GM21576 (cell line): ENCODE results near the gene POMGNT1.
A peak's percentile ranks its signal among the peaks of the same experiment; 100 is the strongest.

ENCODE experiments used
- ATAC-seq: cut with Tn5 transposase; IDR thresholded peaks from one replicate; pipeline ENCODE4 v1.9.1; 2021; ENCODE audit warnings: mild to moderate bottlenecking, moderate library complexity; ENCODE audit not compliant: unreplicated experiment

Gene POMGNT1

DNA sequence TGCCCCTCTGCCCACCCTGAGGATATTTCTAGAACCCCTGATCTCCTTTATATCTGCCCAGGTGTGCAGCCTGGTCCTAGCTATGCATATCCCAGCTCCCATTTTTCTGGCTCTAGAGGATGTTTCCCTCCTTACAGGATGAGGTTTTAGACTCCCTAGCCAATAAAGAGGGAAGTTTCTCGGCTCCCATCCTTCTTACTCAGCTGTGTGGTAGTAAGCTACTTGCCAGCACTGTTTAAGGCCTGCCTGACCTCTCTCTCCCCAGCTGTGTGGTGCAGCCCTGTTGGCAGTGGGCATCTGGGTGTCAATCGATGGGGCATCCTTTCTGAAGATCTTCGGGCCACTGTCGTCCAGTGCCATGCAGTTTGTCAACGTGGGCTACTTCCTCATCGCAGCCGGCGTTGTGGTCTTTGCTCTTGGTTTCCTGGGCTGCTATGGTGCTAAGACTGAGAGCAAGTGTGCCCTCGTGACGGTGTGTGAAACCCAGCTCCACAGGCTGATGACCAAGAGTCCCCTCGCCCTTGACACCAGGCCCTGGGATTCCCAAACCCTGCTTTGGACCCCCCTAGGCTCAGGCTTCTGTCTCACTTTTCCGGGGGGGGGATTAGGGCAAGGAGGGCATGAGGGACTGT is 14.2 kb downstream of the POMGNT1 start:
- peak; percentile 48 for ATAC-seq

DNA sequence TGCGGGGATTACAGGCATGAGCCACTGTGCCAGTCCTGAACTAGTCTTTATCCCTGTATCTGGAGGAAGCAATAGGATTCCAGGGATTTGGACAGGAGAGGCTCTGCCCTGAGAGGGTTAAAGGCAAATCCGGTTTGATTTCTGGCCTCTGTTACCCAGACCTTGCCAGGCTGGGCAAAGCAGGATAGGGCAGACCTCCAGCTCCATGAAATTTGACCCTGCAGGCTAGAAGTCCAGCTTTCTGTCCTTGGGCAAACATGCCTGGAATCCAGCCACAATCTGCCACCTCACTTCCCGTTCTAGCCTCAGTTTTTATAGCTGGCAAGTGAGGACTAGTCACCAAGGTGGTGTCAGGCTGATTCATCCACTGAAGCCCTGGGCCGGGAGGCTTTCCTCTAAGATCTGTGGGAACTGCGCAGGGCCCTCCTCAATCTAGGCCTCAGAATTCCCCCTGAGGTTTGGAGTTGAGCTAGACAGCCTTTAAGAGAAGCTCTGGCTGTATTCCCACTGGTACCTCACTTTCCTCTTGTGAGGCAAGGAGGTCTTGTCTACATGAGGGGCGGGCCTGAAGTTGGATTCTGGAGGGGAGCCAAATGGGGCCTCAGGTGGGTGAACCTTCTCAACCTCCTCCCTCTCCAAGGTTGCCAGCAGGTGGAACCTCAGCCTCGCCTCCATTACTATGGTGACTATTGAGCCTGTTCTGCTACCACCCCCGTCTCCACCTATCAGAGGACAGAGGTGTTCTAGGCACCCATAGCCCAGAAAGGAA is 15.0 kb downstream of the POMGNT1 start:
- ATAC-seq, result no peak

DNA sequence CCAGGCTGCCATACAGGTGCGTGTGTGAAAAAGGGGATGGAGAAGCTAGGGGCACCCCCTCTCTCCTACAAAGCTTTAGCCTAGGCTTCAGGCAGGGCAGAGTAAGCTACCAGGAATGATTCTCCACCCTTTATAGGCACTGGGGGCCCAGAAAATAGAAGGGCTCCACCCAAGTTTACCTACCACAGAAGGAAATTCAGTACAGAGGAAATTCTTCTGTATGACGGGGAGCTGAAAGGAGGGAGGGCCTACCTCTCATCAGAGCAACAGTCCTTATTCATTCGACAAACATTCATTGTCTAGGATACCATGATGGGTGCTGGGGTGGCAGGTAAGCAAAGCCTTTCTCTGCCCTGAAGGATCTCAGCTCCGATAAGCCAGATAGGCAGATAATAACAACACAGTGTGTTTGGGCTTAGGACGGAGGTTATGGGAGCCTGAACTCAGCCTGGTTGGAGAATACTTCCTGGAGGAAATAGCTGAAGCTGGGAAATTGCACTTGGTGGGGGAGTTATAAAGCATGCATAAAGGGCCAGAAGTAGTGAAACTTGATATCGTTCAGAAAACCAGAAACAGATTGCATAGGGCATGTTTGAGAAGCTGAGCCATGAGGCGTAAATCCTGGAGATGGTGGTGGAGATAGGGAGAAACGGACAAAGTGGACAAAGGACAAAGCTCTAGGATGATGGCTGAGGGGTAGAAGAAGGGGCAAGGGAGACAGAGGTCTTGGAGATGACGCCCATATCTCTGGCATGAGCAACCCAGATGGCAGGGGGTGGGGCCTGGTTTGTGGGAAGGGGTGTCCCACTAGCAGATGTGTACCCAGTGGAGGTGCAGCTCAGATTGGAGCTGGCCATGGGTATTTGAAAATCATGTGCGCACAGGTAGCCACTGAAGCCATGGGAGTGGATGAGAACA is 16.6 kb downstream of the POMGNT1 start:
- no peak for ATAC-seq

DNA sequence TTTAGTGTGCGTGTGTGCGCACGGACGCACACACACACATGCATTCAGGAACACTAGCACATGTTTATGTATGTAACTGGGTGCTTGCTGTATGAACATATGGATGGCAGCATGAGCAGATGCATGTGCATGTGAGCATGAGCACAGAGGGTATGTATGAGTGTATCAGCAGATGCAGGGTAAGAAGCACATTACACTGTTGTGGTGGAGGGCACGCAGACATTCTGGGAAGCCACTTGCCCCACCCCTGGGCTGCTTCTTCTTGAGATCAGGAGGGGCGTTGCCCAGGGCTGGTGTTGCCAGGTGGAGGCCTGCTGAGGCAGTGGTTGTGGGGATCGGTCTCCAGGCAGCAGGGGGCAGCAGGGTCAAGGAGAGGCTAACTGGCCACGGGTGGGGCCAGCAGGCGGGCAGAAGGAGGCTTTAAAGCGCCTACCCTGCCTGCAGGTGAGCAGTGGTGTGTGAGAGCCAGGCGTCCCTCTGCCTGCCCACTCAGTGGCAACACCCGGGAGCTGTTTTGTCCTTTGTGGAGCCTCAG is 18.1 kb downstream of the POMGNT1 start:
- ATAC-seq, result no peak

DNA sequence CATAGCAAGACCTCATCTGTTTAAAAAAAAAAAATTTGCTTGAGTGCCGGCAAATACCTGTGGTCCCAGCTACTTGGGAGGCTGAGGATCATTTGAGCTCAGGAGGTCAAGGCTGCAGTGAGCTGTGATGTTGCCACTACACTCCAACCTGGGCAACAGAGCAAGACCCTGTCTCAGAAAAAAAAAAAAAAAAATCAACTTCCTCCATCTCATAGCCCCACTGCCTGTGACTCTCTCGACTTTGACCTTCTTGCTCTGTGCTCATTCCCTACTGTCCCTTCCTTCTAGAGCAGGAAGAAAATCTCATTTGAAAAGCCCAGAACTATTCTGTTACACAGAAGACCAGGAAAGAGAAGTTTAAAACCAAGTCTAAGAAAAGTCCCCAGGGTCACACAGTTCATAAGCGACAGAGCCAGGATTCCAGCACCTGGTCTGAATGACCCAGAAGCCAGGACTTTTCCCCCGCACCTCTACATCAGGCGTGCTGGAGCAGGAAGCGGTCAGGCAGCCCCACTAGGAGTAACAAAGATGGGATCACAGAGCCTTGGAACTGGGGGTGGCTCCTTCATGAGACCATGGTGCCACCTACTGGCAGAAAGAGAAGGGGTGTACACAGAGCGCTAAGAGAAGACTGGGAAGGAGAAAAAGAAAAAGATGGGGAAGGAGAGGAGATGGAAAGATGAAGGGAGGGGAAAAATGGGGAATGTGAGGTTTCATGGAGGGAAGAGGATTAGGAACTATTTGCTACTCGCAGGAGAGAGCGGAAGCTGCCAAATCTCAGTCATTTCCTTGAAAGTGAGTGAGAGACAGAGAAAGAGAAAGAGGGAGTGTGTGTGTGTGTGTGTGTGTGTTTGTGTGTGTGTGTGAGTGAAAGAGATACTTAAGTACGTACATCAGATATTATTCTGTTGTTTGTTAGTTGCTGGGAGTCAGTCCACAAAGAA is 18.8 kb downstream of the POMGNT1 start:
- no peak for ATAC-seq

DNA sequence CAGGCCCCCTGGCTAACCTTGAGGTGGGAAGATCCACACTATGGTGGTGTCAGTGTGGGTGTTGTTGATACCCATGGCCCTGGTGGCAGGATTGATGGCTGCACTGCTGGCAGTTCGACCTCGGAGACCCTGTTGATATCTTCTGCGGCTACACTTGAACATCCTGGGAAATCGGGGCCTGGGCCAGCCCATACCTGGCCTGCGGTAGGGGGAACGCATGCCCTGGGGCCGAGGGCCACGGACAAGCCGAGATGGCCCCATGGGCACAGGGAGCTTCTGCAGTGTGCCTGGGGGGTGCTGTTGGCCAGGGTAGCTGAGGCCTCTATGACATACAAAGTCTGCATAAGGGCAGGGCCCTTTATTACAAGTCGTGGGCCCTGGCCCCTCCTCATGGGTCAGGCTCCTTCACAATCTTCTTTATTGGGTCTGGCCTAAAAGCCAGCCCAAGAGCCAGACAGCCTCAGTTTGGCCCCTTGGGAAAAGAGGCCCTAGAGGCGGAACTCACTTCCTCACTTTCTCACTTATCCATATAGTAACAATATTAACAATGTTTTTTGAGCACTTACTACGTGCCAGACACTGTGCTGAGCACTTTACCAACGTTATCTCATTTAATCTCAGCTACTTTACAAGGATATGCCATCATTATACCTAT is 21.9 kb downstream of the POMGNT1 start, which contains the start of gene P3R3URF:
Gene P3R3URF, minus strand, starts transcription at position 278 of the 655 bp plus-strand sequence. Its CDS starts 17 bp downstream, at position 261.
- ATAC-seq, result no peak

DNA sequence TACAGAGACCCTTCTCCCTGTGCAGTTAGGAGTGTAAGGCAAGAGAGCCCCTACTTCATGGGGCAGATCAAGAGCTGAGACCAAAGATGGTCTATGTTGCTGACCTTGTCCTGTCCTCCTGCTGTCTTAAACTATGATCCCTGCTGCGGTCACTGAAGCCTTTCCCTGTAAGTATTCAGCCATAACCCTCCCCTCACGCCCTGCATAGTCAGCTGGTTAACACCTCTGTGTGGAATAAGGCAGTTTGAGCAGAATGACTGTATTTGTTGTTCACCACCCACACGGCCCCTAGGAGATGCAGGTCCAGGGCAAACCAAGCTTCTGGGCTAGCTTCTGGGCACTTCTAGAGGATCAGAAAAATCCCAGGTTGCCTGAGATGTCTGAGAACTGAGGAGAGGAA is 23.0 kb downstream of the POMGNT1 start:
- no peak for ATAC-seq

DNA sequence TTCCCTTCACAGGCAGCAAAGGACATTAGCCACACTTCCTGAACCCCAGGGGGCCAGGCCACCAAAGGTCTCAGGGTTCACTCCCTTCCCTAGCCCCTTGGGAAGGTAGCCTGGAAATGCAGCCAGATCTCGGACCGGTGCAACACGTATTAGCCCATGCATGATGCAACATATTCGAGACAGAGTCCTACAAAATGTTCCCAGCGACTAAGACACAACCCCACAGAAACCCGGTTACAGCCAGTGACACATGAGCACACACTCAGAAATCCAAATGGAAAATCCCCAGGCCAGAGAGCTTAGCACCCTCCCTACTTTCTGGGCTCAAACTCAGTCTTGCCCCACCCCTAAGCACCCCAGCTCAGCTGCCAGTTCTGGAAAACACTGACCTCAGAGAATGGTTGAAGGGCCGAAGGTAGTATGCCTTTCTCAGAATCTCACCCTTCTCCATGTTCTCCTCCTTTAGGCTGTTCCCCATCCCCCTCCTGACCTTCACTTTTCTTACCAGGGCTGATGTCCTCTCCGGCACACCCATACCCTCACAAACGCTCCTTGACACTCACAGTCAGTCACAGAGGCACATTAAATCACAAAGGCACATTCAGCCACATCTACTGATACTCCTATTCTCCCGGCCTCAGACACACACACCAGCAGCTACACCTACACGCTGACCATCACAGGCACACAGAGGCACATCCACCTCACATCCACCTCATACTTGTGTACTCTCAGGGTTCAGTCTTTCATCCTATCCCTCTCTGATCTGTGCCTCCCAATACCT is 23.6 kb downstream of the POMGNT1 start, which contains the start of gene TSPAN1:
Gene TSPAN1, plus strand, starts transcription at position 640 of the 784 bp plus-strand sequence. CDS start 6,021 bp downstream, outside the sequence.
- ATAC-seq, result no peak

DNA sequence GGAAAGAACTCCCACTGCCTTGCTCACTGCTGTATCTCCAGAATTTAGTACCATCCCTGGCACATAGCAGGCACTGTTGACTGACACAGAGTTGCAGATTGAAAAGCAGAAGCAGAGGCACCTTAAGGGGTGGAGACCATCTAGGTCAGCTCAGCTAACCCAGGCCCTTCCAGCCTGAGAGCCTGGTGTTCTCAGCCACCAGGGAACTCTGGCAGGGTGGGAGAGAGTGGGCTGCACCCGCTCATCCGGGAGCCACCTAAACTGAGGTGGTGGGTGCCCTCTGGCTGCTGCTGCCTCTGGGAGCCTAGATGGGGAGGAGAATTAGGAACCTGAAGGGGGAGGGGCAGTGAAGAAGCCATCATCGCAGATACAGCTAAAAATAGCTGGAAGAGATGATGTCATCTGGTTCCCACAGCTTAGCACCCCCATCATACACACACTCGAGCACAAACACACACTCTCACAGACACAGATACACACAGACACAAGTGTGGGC is 24.8 kb downstream of the POMGNT1 start:
- ATAC-seq, result no peak

DNA sequence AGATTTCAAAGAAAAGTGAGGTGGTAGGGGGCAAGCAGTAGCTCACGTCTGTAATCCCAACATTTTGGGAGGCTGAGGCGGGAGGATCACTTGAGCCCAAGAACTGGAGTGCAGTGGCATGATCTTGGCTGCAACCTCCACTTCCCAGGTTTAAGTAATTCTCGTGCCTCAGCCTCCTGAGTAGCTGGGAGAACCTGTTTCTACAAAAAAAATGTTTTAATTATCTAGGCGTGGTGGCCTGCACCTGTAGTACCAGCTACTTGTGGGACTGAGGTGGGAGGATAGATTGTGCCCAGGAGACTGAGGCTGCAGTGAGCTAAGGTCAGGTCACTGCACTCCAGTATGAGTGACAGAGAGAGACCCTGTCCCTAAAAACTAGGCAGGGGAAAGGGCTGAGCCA is 25.9 kb downstream of the POMGNT1 start:
- no peak for ATAC-seq

DNA sequence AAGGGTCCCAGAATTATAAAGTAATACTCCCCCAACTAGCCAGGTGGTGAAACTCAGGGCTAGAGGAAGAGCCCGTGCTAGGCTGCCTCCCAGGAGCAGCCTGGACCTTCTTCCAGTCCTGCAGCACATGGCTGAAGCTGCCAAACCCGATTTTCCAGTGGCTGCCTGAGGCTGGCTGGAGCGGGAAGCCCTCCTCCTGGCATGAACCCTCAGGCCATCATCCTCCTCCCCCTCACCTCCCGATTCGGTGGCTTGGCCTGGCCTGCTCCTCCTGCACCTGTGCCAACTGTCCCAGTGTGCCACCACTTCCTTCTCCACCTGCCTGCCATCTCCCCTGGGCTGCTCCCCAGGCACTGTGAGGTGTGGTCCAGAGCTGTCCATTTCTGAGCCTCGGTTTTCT is 26.4 kb downstream of the POMGNT1 start:
- ATAC-seq, result no peak

DNA sequence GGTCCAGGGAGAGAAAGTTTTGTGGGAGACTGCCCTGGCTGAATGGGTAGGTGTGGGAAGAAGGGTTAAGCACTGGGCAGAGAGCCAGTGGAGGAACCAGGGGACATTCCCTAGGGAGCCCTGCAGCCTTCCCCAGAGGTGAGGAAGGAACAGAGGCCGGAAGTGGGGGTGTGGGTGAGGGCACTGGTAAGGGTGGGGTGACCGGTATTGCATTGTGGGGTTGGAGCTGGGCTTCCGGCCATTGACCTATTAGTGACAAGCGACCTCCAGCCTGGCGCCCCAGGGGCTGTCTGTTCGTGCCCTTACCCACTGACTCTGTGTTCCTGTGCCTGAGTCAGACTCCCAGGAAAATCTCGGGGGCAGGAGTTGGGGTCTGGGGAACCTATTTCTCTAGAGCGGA is 26.9 kb downstream of the POMGNT1 start:
- no peak for ATAC-seq

DNA sequence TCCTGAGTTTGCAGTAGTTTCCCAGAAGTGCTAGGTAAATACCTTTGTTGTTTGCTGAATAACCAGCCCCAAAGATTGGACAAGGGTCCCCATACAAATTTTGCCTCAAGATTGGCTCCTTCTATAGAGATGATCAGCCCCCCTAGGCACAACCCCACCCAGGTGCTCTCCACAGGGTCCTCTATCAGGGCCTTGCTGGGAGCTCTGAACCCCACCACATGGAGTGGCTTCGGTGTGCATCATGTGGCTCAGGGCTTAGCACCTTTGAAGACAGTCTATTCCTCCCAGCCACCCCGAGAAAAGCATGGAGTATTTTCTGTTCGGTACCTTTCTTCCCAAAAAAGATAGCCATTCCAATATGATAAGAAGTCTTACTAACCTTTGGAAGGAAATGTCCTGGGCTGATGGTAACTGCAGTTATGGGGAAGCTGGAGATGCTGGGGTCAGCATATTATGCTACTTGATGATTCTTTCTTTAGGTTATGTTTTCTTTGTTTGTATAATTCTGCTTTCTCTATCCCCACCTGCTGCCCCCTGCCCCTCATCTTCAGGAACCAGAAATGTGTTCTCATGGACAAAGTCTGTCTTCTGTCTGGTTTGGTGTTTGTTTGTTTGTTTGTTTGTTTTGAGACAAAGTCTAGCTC is 28.3 kb downstream of the POMGNT1 start:
- no peak for ATAC-seq

DNA sequence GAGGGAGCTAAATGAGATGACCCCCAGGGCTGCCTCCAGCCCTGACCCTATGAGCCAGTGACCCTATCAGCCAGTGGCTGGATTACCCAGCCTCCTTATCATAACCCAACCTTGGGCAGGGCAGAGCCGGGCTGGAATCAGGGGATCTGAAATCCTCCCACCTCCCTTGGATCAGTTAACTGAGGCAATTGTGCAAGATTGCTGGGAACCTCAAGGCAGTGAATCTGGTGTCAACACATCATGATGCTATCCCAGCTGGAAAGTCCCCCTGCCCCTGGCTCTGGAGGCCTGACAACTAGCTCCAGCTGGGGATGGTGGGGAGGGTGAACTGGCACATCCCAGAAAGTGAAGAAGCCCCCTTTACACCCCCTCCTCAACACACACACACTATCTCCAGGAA is 29.8 kb downstream of the POMGNT1 start:
- no peak for ATAC-seq

DNA sequence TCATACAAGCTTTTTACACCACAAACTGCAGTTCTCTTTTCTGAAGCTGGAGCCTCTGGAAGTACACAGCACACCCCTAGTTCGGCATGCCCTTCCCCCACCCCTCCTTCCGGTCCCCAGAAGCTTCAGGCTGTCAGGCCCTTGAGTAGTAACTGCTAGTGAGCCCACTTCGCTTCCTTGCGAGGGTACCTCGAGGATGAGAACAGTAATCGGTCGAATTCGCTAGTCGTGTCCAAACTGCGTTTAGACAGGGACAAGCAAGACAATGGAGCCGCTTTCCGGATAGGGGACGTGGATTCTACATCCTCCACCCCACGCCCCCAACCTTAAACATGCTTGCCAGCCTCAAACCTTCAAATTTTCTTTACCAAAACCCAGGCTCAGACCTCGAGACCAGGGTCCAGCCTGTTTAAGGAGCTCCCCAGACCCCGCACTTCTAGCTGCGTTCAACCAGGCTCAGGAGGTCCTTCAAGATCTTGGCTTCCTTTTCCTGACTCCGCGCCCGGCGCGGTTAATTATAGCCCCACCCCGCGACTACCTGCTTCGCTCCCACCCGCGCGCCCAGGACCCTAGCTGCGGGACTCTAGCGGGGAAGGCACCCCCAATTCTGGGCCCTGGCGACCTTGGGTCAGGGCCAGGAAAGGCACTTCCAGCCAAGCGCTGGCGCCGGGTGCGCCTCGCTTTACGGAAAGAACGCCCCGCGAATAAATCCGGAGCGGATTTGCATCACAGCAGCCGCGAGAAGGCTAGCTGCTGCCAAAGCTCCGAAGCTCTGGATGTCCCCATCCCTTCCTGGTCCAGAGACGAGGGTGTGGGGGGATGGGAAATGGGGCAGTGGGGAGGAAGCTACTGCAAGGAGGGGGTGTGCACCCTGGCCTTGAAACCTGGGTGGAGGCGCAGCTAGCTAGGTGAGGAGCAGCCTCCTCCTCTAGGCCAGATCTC is 31.4 kb downstream of the POMGNT1 start:
- no peak for ATAC-seq

DNA sequence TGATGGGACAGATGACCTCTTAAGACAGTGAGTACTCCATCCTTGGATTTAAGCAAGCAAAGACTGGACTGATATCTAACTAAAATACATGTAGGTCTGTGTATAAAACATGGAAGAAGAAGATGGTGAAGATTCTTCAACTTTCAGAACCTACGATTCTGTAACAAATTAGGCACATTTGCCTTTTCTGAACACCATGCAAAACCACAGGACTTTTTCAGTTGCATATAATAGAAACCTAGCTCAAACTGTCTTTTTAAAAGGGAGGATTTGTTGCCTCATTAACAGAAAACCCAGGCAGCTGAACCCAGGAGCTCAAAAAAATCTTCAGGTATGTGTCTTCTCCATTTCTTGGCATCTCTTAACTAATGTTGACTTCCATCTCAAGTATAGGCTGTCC is 38.0 kb downstream of the POMGNT1 start:
- ATAC-seq, result no peak

DNA sequence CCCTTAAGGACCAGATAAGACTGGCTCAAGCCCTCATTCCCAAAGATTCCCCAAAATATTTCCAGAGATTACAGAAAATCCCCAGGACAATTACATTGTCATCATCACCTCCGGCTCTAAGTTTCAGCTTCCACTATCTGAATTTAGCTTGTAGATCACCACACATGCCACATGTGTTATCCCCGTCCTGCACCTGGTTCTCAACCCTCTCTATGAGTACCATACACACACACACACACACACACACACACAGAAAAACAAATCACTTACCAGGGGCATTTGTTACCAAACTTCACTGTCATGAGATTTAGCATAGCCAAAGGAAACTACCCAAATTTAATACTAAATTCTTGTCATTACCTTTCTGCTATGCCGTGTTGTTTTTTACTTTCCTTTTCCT is 38.7 kb downstream of the POMGNT1 start:
- no peak for ATAC-seq
